ENCODE measurements around the gene IKBKG.

DNA sequence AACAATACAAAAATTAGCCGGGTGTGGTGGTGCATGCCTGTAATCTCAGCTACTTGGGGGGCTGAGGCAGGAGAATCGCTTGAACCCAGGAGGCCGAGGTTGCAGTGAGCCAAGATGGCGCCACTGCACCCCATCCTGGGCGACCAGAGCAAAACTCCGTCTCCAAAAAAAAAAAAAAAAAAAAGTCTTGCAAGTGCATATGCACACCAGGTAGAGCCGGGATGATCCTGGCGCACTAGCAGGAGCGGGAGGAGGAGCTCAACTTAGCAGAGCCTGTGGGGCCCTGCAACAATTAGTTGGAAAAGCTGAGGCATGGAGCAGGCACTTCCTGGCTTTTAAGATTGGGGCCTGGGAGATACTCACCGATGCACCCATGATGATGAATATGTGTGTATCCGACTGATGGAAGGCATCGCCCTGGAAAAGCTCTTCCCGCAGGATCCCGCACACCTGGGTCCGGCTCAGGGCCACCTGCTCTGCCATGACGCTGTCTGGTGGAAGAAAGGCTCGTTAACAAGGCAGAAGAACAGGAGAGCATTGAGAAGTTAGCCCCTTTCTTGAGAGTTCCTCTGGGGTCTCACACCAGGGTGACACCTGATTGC is 1.6 kb upstream of the IKBKG start:
- TF ChIP-seq POLR2A (IDR thresholded peaks at IDR 0.05) (no peak), CTCF (IDR thresholded peaks at IDR 0.05) (no peak), EP300 (IDR thresholded peaks at IDR 0.05) (no peak)

Measured in ovary (tissue), 3 donors.